Adrenal gland (tissue), 12 donors: Measurements from ENCODE around the gene EIF2A. TPM values are rescaled to one million over a fixed set of nuclear protein-coding genes. Genes with fewer than 3 reads are reported as not detected.
A peak's percentile ranks its signal among the peaks of the same experiment; 100 is the strongest.

Experiments used
- DNase-seq, 7 donors: peaks; one replicate each; pipeline ENCODE4 v3.0.0-alpha.2; 2019 to 2020
- H3K27ac ChIP-seq, 5 donors: fragments of 200-600 bp; sonication (generic) in 4 of 5; 1 replicate in 3 of 5; 2 replicates in 2 of 5; pipeline versions ENCODE4 v1.5.1 to v1.8.0; 2016 to 2020; ENCODE audit warnings: mild to moderate bottlenecking in 1 of 5
- H3K27me3 ChIP-seq: fragments of 200-600 bp; 2 replicates; pipeline ENCODE4 v1.8.0; 2021
- H3K36me3 ChIP-seq, 2 donors: fragments of 200-600 bp; replicated peaks in 1 of 2; 1 replicate in 1 of 2; 2 replicates in 1 of 2; pipeline versions ENCODE4 v1.5.1 to v1.8.0; 2018 to 2022
- H3K4me1 ChIP-seq, 2 donors: fragments of 200-600 bp; replicated peaks in 1 of 2; 1 replicate in 1 of 2; 2 replicates in 1 of 2; pipeline versions ENCODE4 v1.5.1 to v1.8.0; 2018 to 2021
- H3K4me3 ChIP-seq, 4 donors: fragments of 200-600 bp; sonication (generic) in 3 of 4; one replicate each; pipeline ENCODE4 v1.5.1; 2016 to 2018
- H3K9me3 ChIP-seq, 3 donors: fragments of 200-600 bp; sonication (generic) in 1 of 3; replicated peaks in 1 of 3; 1 replicate in 2 of 3; 2 replicates in 1 of 3; pipeline versions ENCODE4 v1.5.1 to v1.8.0; 2016 to 2021
- POLR2A ChIP-seq, 2 donors: fragments of 450-650 bp; IDR thresholded peaks; one replicate each; pipeline ENCODE4 v1.6.1; 2017; ENCODE audit warnings: antibody characterized with exemption in 2 of 2, mild to moderate bottlenecking in 2 of 2, moderate library complexity in 1 of 2
- WGBS, 4 donors: extraction: QIAGEN DNeasy Blood & Tissue Kit in 2 of 4; methylation state at CpG; one replicate each; pipeline versions ENCODE4 v1.1.5 to v1.1.7; 2013 to 2017; 5-methylcytosine and 5-hydroxymethylcytosine counted together
- intact Hi-C, 2 donors: fragments of 100-400 bp; cut with DNase I; formaldehyde crosslinking; loops; one replicate each; pipeline versions ENCODE4 v1.14.1 to v1.15.0; 2022 to 2023
- polyA plus RNA-seq, 3 donors: library from polyadenylated mRNA; stranded (reverse); fragments of 200-250 nt in 2 of 3; fragments of 350-450 nt in 1 of 3; fragmentation: Illumina TruSeq in 1 of 3; extraction: RNeasy Lipid Tissue Mini Kit (QIAGEN cat#74804) in 1 of 3; gene quantifications; one replicate each; pipeline ENCODE4 v1.2.3, GENCODE V29; 2013 to 2014
- total RNA-seq, 9 donors: library from RNA; depleted of rRNA in 4 of 9; stranded (reverse); fragments of >200 nt in 4 of 9; fragments of 120-200 nt in 1 of 9; fragmentation: NEBNext Ultra II Directional in 1 of 9; extraction: Animal tissue kit (Norgen Biotek cat#: 25700) in 1 of 9; gene quantifications; one replicate each; pipeline versions ENCODE4 v1.1.0 to v1.2.4, GENCODE V29; 2013 to 2023
- TF ChIP-seq, protein P1 (sequence below), 6 experiments: fragments of 450-650 bp in 4 of 6; fragments of 200-600 bp in 2 of 6; sonication (generic) in 1 of 6; IDR thresholded peaks; 1 replicate in 5 of 6; 2 replicates in 1 of 6; pipeline versions ENCODE4 v1.5.1 to v1.8.0; 2016 to 2021; ENCODE audit warnings: antibody characterized with exemption in 6 of 6, mild to moderate bottlenecking in 2 of 6, moderate library complexity in 1 of 6
- donor health status: healthy with polysubstance abuse.
- donor health status: Bipolar disorder and iron deficiency.
- donor health status: DM: yes; HTN: yes; CAD: no.
- donor health status: DM: no; HTN: no; CAD: no.
- donor health status: DM: no; HTN: no; CAD: no.
- donor health status: DM: yes; HTN: yes; CAD: no.

EIF2A gene
- total and polyA plus RNA-seq, 12 donors: 62.3 to 178 (median 74.8) TPM

DNA sequence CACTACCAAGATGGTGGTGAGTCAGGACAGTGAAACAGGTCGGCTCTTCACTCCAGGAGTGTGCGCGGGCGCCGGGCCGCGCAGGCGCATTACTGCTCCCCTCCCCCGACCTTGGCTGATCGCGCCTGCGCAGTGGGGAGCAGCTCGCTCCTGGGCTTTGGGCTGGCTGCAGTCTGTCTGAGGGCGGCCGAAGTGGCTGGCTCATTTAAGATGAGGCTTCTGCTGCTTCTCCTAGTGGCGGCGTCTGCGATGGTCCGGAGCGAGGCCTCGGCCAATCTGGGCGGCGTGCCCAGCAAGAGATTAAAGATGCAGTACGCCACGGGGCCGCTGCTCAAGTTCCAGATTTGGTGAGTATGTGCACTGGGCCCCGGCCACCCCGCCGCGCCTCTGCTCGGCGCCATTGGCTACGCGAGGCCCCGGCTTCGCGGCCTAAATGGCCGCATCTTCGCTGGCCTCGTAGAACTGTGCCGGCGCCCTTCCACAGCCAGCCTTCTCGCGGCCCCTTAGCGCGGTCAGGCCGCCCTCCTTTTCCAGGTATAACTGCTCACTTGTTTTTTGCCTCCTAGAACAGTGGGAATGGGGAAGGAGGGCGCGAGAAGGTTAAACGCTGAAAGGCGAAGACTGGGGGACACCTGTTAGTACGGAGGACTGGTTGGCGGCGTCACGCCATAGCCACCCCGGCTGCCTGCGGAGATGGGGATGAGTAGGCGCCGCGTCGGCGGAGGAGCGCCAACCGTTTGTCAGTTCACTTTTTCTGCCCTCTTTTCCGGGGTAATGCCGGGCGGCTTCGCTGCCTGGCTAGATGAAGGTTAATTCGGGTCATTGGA is 56.8 kb downstream of the EIF2A start, which contains the start of gene SELENOT:
TSS of gene SELENOT (plus strand) at position 169 of the 827 bp plus-strand sequence. CDS start at position 211, 42 bp downstream.
- Histone ChIP-seq H3K36me3 (no peaks in the 10 kb centered on the region), H3K4me1 (peaks cover 26 to 51% of the 10 kb centered on the region in 2 donors), H3K27me3 (no peaks in the 10 kb centered on the region), H3K9me3 (no peaks in the 10 kb centered on the region), H3K27ac (peak within 1 kb of the TSS; percentile 91 to 98 (median 94)), H3K4me3 (peak within 1 kb of the TSS; percentile 1 to 82 (median 72))
- 0 to 1% (median 0%) methylated on average over 22 to 69 of the region's 69 CpGs for WGBS, 4 donors
- intact Hi-C loops: no loop called here
- peak; percentile 92 to 97 (median 95) for DNase-seq
- peak; percentile 96 to 99 for TF ChIP-seq POLR2A (IDR thresholded peaks at IDR 0.05)
- TF ChIP-seq, protein P1, sequence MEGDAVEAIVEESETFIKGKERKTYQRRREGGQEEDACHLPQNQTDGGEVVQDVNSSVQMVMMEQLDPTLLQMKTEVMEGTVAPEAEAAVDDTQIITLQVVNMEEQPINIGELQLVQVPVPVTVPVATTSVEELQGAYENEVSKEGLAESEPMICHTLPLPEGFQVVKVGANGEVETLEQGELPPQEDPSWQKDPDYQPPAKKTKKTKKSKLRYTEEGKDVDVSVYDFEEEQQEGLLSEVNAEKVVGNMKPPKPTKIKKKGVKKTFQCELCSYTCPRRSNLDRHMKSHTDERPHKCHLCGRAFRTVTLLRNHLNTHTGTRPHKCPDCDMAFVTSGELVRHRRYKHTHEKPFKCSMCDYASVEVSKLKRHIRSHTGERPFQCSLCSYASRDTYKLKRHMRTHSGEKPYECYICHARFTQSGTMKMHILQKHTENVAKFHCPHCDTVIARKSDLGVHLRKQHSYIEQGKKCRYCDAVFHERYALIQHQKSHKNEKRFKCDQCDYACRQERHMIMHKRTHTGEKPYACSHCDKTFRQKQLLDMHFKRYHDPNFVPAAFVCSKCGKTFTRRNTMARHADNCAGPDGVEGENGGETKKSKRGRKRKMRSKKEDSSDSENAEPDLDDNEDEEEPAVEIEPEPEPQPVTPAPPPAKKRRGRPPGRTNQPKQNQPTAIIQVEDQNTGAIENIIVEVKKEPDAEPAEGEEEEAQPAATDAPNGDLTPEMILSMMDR (IDR thresholded peaks at IDR 0.05): peak in 5 of 6 experiments; percentile 33 to 55 (median 41)

DNA sequence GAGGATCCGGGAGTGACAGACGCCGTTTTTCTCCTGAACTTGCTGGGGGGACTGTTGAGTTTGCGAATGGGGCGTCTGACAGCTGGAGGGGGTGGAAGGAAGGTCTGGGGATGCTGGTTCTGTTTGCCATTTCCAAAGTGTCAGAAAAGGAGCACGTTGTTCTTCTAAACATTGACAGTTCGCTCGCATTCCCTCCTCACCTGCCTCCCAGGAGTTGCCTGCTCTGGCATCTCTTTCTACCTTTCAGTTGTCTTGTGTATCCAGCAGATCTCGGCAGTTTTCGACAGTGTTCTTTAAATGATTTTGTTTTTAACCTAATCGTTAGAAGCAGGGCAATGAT is 57.4 kb downstream of the EIF2A start:
- Histone ChIP-seq H3K9me3 (no peaks in the 10 kb centered on the region), H3K4me3 (peak overlapping the region; percentile 1 to 82 (median 72)), H3K27ac (peak overlapping the region; percentile 91 to 98 (median 94)), H3K36me3 (no peaks in the 10 kb centered on the region), H3K27me3 (no peaks in the 10 kb centered on the region), H3K4me1 (peaks cover 26 to 57% of the 10 kb centered on the region in 2 donors)
- no peak for DNase-seq
- WGBS, 4 donors: 0 to 1% (median 0%) methylated on average over 9 to 11 of the region's 11 CpGs
- TF ChIP-seq POLR2A (IDR thresholded peaks at IDR 0.05): no peak
- TF ChIP-seq, protein P1 (IDR thresholded peaks at IDR 0.05): no peak
- intact Hi-C loops: no loop called here

DNA sequence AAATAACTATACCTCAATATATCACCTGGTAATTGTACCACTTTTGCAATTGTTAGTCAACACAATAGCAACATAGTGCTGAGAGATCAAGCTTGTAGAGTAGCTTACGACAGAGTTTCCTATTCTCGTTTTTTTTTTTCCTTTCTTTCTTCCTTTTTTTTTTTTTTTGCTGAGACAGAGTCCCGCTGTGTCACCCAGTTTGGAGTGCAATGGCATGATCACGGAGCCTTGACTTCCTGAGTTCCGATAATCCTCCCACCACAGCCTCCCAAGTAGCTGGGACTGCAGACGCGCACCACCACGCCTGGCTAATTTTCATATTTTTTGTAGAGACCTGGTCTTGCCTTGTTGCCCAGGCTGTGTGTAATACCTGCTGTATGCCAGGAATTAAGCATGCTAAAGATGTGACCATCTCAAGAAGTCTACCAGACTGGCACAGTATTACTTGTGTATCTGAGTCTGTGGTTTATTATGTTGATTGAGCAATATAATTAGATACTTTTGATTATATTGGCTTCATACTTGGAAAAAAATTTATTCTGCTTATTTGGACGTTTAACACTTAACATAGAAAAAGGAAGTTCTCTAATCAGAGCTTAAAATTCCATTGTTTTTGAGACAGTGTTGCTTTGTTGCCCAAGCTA is 59.5 kb downstream of the EIF2A start:
- Histone ChIP-seq H3K9me3 (no peaks in the 10 kb centered on the region), H3K36me3 (no peaks in the 10 kb centered on the region), H3K4me1 (peaks cover 19 to 70% of the 10 kb centered on the region in 2 donors), H3K27ac (peak overlapping the region in 3 of 5 donors; percentile 6 to 70 (median 53)), H3K27me3 (no peaks in the 10 kb centered on the region), H3K4me3 (no peak overlapping the region)
- peak in 1 of 7 donors; percentile 31 for DNase-seq
- TF ChIP-seq, protein P1 (IDR thresholded peaks at IDR 0.05): no peak
- TF ChIP-seq POLR2A (IDR thresholded peaks at IDR 0.05): no peak
- intact Hi-C loops: no loop called here
- 69 to 75% (median 71%) methylated on average over 9 of the region's 9 CpGs for WGBS, 4 donors
